ENCODE data around the gene MYBPC1.

Gene MYBPC1

GRCh38 chr12:101566318-101566717, 28.5 kb upstream of the MYBPC1 start (continued):
- TF ChIP-seq PRDM10 (tag by site-specific recombination; IDR thresholded peaks at IDR 0.05) (peak; percentile 41; the same call in 1 of the 2 replicates), ZNF398 (tag by site-specific recombination; IDR thresholded peaks at IDR 0.05) (peak; percentile 37; the same call in 1 of the 2 replicates), TSHZ1 (tag by site-specific recombination; IDR thresholded peaks at IDR 0.05; ENCODE audit: borderline replicate concordance) (no peak), TRIM28 (IDR thresholded peaks at IDR 0.05; ENCODE audit: borderline replicate concordance, low read length) (no peak), ZBTB44 (tag by site-specific recombination; IDR thresholded peaks at IDR 0.05) (no peak)

GRCh38 chr12:101567918-101568317, 26.9 kb upstream of the MYBPC1 start:
- ChIA-PET POLR2A (no interaction called here), CTCF (interaction anchor here (0.7 kb wide), 1 partner anchor 74 kb away, joined by 3 read pairs; no protein-coding TSS in a partner anchor)
- H3K4me3 ChIP-seq (ENCODE audit: low read depth, low read length) = no peak overlapping the region
- H3K36me3 ChIP-seq (ENCODE audit: control insufficient read depth in 2 of 2, insufficient read depth in 1 of 2, low read length in 2 of 2) = no peaks in the 10 kb centered on the region
- no peak for TF ChIP-seq ZNF596 (tag by site-specific recombination; IDR thresholded peaks at IDR 0.05)
- no peak for TF ChIP-seq ZNF513 (tag by site-specific recombination; IDR thresholded peaks at IDR 0.05)
- no peak for TF ChIP-seq EGR2 (tag by site-specific recombination; IDR thresholded peaks at IDR 0.05; ENCODE audit: low read depth)
- TF ChIP-seq ZNF621 (tag by site-specific recombination; IDR thresholded peaks at IDR 0.05) = no peak
- no peak for TF ChIP-seq TSHZ1 (tag by site-specific recombination; IDR thresholded peaks at IDR 0.05; ENCODE audit: borderline replicate concordance)
- no peak for TF ChIP-seq ZNF449 (tag by site-specific recombination; IDR thresholded peaks at IDR 0.05)
- TF ChIP-seq ZNF561 (tag by site-specific recombination; IDR thresholded peaks at IDR 0.05; ENCODE audit: borderline replicate concordance) = no peak
- TF ChIP-seq YY1 (tag by site-specific recombination; IDR thresholded peaks at IDR 0.05) = no peak
- no peak for TF ChIP-seq ZNF433 (tag by site-specific recombination; IDR thresholded peaks at IDR 0.05; ENCODE audit: low read depth)
- TF ChIP-seq ZNF37A (tag by site-specific recombination; IDR thresholded peaks at IDR 0.05) = no peak
- TF ChIP-seq ZNF768 (tag by site-specific recombination; IDR thresholded peaks at IDR 0.05) = no peak
- no peak overlapping the region for H3K27ac ChIP-seq (ENCODE audit: extremely low read depth, low read depth, low read length)
- no peaks in the 10 kb centered on the region for H3K9me3 ChIP-seq (ENCODE audit: control insufficient read depth, insufficient read depth, low read depth, low read length)
- H3K4me1 ChIP-seq (ENCODE audit: control insufficient read depth, insufficient read depth, low read length) = 0 out of 2 replicates have a peak, but pooled peaks cover 3% of the 10 kb centered on the region

Data from HEK293 (cell line).